ENCODE measurements around the gene PLEKHA5. TPM values are rescaled to one million over a fixed set of nuclear protein-coding genes. Genes with fewer than 3 reads are reported as not detected.

PLEKHA5 gene
- total RNA-seq, 2 donors from 2014 or later, result 10.2 to 29.8 TPM

DNA sequence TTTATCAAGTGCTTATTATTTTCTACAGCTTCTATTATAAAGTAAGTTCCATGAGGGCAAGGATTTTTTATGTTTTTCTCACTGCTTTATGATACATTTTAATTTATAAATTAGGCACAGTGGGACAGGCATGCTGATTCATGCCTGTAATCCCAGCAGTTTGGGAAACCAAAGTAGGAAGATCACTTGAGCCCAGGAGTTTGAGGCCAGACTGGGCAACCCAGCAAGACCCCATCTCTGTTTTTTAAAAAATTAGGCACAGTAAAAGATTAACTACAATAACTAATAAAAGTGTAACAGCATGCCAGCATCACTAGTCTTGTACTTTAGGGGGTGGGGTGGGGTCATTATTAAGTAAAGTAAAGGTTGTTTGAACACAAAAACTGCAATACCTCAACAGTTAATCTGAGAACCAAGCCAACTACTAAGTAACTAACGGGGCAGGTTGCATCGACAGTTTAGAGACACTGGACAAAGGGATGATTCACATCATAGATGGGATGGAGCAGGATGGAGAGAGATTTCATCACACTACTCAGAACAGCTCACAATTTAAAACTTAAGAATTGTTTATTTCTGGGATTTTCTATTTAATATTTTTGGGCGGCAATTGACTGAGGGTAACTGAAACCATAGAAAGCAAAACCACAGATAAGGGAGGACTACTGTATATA lies 119.5 kb downstream of the PLEKHA5 start:
- no peaks in the 10 kb centered on the region for H3K36me3 ChIP-seq (replicated peaks in 1 of 2; ENCODE audit: insufficient read depth in 1 of 2, low read depth in 2 of 2)
- TF ChIP-seq, protein P1, sequence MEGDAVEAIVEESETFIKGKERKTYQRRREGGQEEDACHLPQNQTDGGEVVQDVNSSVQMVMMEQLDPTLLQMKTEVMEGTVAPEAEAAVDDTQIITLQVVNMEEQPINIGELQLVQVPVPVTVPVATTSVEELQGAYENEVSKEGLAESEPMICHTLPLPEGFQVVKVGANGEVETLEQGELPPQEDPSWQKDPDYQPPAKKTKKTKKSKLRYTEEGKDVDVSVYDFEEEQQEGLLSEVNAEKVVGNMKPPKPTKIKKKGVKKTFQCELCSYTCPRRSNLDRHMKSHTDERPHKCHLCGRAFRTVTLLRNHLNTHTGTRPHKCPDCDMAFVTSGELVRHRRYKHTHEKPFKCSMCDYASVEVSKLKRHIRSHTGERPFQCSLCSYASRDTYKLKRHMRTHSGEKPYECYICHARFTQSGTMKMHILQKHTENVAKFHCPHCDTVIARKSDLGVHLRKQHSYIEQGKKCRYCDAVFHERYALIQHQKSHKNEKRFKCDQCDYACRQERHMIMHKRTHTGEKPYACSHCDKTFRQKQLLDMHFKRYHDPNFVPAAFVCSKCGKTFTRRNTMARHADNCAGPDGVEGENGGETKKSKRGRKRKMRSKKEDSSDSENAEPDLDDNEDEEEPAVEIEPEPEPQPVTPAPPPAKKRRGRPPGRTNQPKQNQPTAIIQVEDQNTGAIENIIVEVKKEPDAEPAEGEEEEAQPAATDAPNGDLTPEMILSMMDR (IDR thresholded peaks at IDR 0.05), result no peak
- TF ChIP-seq POLR2A (IDR thresholded peaks at IDR 0.05), result no peak
- no peak overlapping the region for H3K4me3 ChIP-seq
- no peaks in the 10 kb centered on the region for H3K27me3 ChIP-seq
- no peak for ATAC-seq
- H3K4me1 ChIP-seq, result no peaks in the 10 kb centered on the region
- WGBS, 2 donors, result 83 to 93% methylated on average over 3 of the region's 3 CpGs
- no peak overlapping the region for H3K27ac ChIP-seq
- no peak for DNase-seq
- no peaks in the 10 kb centered on the region for H3K9me3 ChIP-seq
- intact Hi-C loops (cut with DNase I), result no loop called here

DNA sequence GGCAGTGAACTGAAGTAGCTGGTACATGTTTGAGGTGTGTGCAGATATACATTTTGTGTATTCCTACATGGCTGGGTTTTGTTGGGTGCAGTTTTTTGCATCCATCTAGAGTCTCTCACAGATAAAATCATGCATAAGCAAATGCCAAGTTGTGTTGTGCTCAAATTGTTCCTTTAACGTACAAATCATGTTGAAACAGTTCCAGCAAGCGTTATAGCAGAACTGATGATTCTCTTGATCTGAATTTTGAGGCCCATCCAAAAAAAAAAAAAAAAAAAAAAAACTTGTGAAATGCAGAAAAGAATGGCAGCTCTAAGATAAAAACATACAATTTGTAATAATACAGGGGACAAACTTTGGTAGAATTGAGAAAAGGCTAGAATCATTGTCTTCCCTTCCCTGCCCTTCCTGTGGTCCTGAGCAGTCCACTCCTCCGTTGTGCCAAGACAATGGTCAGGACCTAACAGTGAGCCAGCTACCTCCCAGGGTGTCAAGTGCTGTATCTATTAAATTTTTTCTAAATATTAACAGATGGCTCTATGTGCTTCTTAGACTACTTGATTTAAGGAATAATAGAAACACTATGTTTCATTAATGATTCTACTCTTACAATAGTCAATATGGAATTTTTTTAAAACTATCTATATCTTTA lies 122.1 kb downstream of the PLEKHA5 start:
- intact Hi-C loops (cut with DNase I), result no loop called here
- ATAC-seq (no peak), DNase-seq (no peak)
- 56 to 62% methylated on average over 3 of the region's 3 CpGs for WGBS, 2 donors
- no peaks in the 10 kb centered on the region for H3K27me3 ChIP-seq
- H3K9me3 ChIP-seq, result no peaks in the 10 kb centered on the region
- no peak overlapping the region for H3K4me3 ChIP-seq
- no peaks in the 10 kb centered on the region for H3K4me1 ChIP-seq
- no peak for TF ChIP-seq POLR2A (IDR thresholded peaks at IDR 0.05)
- TF ChIP-seq, protein P1 (IDR thresholded peaks at IDR 0.05), result no peak
- H3K36me3 ChIP-seq (replicated peaks in 1 of 2; ENCODE audit: insufficient read depth in 1 of 2, low read depth in 2 of 2), result no peaks in the 10 kb centered on the region
- no peak overlapping the region for H3K27ac ChIP-seq

DNA sequence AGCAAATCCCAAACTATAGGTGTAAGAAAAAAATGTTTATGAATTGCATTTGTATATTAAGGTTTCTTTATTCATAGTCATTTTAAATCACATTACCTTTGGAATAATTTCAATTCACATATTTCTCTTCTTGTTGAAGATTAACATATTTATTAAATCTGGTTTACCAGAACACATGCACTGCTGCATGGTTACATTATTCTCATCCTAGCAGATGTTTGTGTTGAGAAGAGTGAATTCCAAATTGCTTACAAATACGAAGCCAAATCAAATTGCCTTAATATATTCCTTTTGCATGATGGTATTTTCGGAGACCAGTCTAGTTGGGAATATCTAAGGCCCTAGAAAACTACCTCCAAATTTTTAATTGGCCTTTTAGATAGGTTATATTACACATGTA lies 130.6 kb downstream of the PLEKHA5 start:
- no peak overlapping the region for H3K27ac ChIP-seq
- H3K36me3 ChIP-seq (replicated peaks in 1 of 2; ENCODE audit: insufficient read depth in 1 of 2, low read depth in 2 of 2), result peaks cover 0 to 6% of the 10 kb centered on the region in 2 donors
- no peaks in the 10 kb centered on the region for H3K9me3 ChIP-seq
- WGBS, 2 donors, result 91 to 92% methylated on average over 2 of the region's 2 CpGs
- no peak overlapping the region for H3K4me3 ChIP-seq
- no peaks in the 10 kb centered on the region for H3K4me1 ChIP-seq
- ATAC-seq (no peak), DNase-seq (no peak)
- TF ChIP-seq, protein P1 (IDR thresholded peaks at IDR 0.05), result no peak
- TF ChIP-seq POLR2A (IDR thresholded peaks at IDR 0.05), result no peak
- no peaks in the 10 kb centered on the region for H3K27me3 ChIP-seq
- intact Hi-C loops (cut with DNase I), result no loop called here

DNA sequence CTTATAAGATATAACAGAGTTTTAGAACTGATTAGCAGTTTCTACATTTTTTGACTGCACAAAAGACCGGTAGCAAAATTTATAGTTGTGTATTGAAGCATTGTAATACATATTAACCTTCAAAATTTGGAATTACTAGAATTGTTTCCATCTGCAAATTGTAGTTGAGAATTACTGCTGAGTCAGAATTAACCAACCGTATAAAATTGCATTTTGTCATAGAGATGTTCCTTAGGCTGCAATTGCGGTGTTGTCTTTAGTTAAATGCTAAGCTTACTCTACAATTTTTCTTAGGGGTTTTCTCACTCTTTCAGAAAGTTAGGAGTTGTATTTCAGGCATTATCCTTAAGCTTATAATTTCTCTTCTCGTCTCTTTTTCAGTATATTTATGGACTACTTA lies 132.2 kb downstream of the PLEKHA5 start:
- Histone ChIP-seq H3K9me3 (no peaks in the 10 kb centered on the region), H3K27me3 (no peaks in the 10 kb centered on the region), H3K4me1 (no peaks in the 10 kb centered on the region), H3K36me3 (replicated peaks in 1 of 2; ENCODE audit: insufficient read depth in 1 of 2, low read depth in 2 of 2) (peaks cover 0 to 6% of the 10 kb centered on the region in 2 donors), H3K4me3 (no peak overlapping the region), H3K27ac (no peak overlapping the region)
- intact Hi-C loops (cut with DNase I), result no loop called here
- 93 to 95% methylated on average over 4 of the region's 4 CpGs for WGBS, 2 donors
- TF ChIP-seq POLR2A (IDR thresholded peaks at IDR 0.05), result no peak
- TF ChIP-seq, protein P1 (IDR thresholded peaks at IDR 0.05), result no peak
- ATAC-seq, result no peak
- DNase-seq, result no peak

DNA sequence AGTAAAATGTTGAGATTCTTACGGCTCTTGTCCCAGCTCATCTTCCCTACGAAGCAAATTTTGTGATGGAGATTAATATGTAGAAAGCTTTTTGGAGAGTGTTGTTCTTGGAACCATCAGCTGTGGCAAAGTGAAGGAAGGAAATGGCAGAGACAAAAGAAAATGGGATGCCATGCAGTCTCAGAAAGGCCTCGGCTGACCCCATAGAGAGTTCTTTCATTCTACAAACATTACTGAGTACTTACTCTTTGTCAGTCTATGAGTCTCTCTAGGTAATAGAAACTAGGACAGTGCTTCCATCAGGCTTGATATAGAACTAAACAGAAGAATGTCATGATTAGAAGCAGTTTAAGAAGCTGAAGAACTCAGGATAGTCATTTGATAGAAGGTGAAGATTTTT lies 134.1 kb downstream of the PLEKHA5 start:
- intact Hi-C loops (cut with DNase I), result no loop called here
- no peak for ATAC-seq
- H3K36me3 ChIP-seq (replicated peaks in 1 of 2; ENCODE audit: insufficient read depth in 1 of 2, low read depth in 2 of 2), result peaks cover 0 to 6% of the 10 kb centered on the region in 2 donors
- H3K4me3 ChIP-seq, result no peak overlapping the region
- WGBS, 2 donors, result 91% methylated on average over 3 of the region's 3 CpGs
- DNase-seq, result no peak
- H3K4me1 ChIP-seq, result no peaks in the 10 kb centered on the region
- no peaks in the 10 kb centered on the region for H3K27me3 ChIP-seq
- TF ChIP-seq POLR2A (IDR thresholded peaks at IDR 0.05), result no peak
- TF ChIP-seq, protein P1 (IDR thresholded peaks at IDR 0.05), result no peak
- no peak overlapping the region for H3K27ac ChIP-seq
- no peaks in the 10 kb centered on the region for H3K9me3 ChIP-seq

All from body of pancreas (tissue), 4 donors.